PC-9 (cell line): Measurements from ENCODE around the gene LCN12. TPM values are rescaled to one million over a fixed set of nuclear protein-coding genes. Genes with fewer than 3 reads are reported as not detected.
A peak's percentile ranks its signal among the peaks of the same experiment; 100 is the strongest.

Source experiments
- BruUV-seq: library from RNA; stranded (reverse); fragments of 400-500 nt; replicated peaks from 2 replicates; lab custom pipeline; 2021; lab: Mats Ljungman, UMichigan
- CTCF ChIA-PET: fragments of 300-600 bp; sonication (Branson Sonifier 250); formaldehyde crosslinking; loops from one replicate; lab custom pipeline; 2022; ENCODE audit warnings: antibody characterized with exemption; lab: Charles Lee
- POLR2A ChIA-PET: fragments of 300-600 bp; sonication (Branson Sonifier 250); formaldehyde crosslinking; loops from one replicate; lab custom pipeline; 2022; ENCODE audit warnings: antibody characterized with exemption; ENCODE audit not compliant: unreplicated experiment; lab: Charles Lee
- DNase-seq, 2 experiments: peaks; one replicate each; pipeline versions ENCODE4 v3.0.0 to v3.0.0-alpha.2; 2015 to 2022; ENCODE audit warnings: mixed read lengths in 1 of 2
- H2AFZ ChIP-seq: fragments of 200-600 bp; sonication (generic); 2 replicates; pipeline ENCODE4 v1.8.1; 2017; ENCODE audit warnings: antibody characterized with exemption
- H3F3A ChIP-seq: fragments of 200-600 bp; sonication (generic); 2 replicates; pipeline ENCODE4 v1.8.1; 2017; ENCODE audit warnings: antibody characterized with exemption, mild to moderate bottlenecking, low read depth; ENCODE audit not compliant: insufficient read depth
- H3K27ac ChIP-seq: fragments of 200-600 bp; sonication (generic); 2 replicates; pipeline ENCODE4 v1.6.1; 2016; ENCODE audit warnings: mixed run types
- H3K27me3 ChIP-seq: fragments of 200-600 bp; sonication (generic); 2 replicates; pipeline ENCODE4 v1.6.1; 2016; ENCODE audit warnings: low read depth, mixed run types; ENCODE audit not compliant: insufficient read depth
- H3K36me3 ChIP-seq: fragments of 200-600 bp; sonication (generic); 2 replicates; pipeline ENCODE4 v1.6.1; 2016; ENCODE audit warnings: low read depth, mixed run types
- H3K4me1 ChIP-seq: fragments of 200-600 bp; sonication (generic); replicated peaks from 2 replicates; pipeline ENCODE4 v1.6.1; 2016; ENCODE audit warnings: mixed run types; ENCODE audit not compliant: insufficient read depth
- H3K4me2 ChIP-seq: fragments of 200-600 bp; sonication (generic); 2 replicates; pipeline ENCODE4 v1.6.1; 2017; ENCODE audit warnings: mixed run types
- H3K4me3 ChIP-seq: fragments of 200-600 bp; sonication (generic); 2 replicates; pipeline ENCODE4 v1.6.1; 2016; ENCODE audit warnings: mixed run types
- H3K79me2 ChIP-seq: fragments of 200-600 bp; sonication (generic); 2 replicates; pipeline ENCODE4 v1.6.1; 2017; ENCODE audit warnings: low read depth, mixed run types
- H3K9me2 ChIP-seq: fragments of 200-600 bp; sonication (generic); 2 replicates; pipeline ENCODE4 v1.8.1; 2017; ENCODE audit warnings: mild to moderate bottlenecking; ENCODE audit not compliant: insufficient read depth
- H3K9me3 ChIP-seq: fragments of 200-600 bp; sonication (generic); 2 replicates; pipeline ENCODE4 v1.8.1; 2016; ENCODE audit warnings: low read depth; ENCODE audit not compliant: insufficient read depth
- H4K20me1 ChIP-seq: fragments of 200-600 bp; sonication (generic); 2 replicates; pipeline ENCODE4 v1.8.1; 2017; ENCODE audit not compliant: insufficient read depth
- CTCF ChIP-seq: fragments of 200-600 bp; sonication (generic); conservative IDR thresholded peaks from 2 replicates; pipeline ENCODE4 v1.6.1; 2017; ENCODE audit warnings: mixed run types, antibody characterized with exemption, mild to moderate bottlenecking, moderate library complexity
- EZH2 ChIP-seq: fragments of 200-600 bp; sonication (generic); IDR thresholded peaks from 2 replicates; pipeline ENCODE4 v1.8.0; 2017; ENCODE audit warnings: antibody characterized with exemption, low read depth
- intact Hi-C: fragments of 100-400 bp; cut with micrococcal nuclease; formaldehyde crosslinking; loops from one replicate; pipeline ENCODE4 v1.10.0; 2022; ENCODE audit not compliant: unreplicated experiment
- total RNA-seq: library from RNA; stranded (reverse); gene quantifications from 2 replicates; pipeline ENCODE4 v1.2.3, GENCODE V29; 2021

Gene LCN12
- total RNA-seq, 1 experiment from 2014 or later = 9.3 TPM

GRCh38 chr9:136995362-136995761, 43.3 kb downstream of the LCN12 start:
- Histone ChIP-seq H3K4me1 (peaks cover 31% of the 10 kb centered on the region), H3K9me3 (no peaks in the 10 kb centered on the region), H3K9me2 (no peaks in the 10 kb centered on the region), H3K4me2 (no peak overlapping the region), H3K27me3 (no peaks in the 10 kb centered on the region), H3K4me3 (no peak overlapping the region), H4K20me1 (no peaks in the 10 kb centered on the region; the same call in 1 of the 2 replicates), H3K79me2 (peaks cover 7% of the 10 kb centered on the region; the same call in 1 of the 2 replicates), H3K27ac (no peak overlapping the region), H3K36me3 (no peaks in the 10 kb centered on the region), H3F3A (peaks cover 35% of the 10 kb centered on the region; the same call in 1 of the 2 replicates), H2AFZ (no peak overlapping the region)
- no peak for TF ChIP-seq EZH2
- TF ChIP-seq CTCF = no peak
- intact Hi-C loops = loop anchor here (5.0 kb wide), 1 partner anchor 148 kb away; the partner anchor contains the start of gene PHPT1
- POLR2A ChIA-PET = interaction anchor here (0.7 to 1.1 kb wide), 2 partner anchors 148 to 153 kb away, joined by 7 to 10 read pairs; partner anchors contain the start of gene AJM1
- no peak for DNase-seq
- CTCF ChIA-PET = interaction anchor here (0.8 to 2.1 kb wide), 5 partner anchors 20 to 203 kb away, joined by 3 to 10 read pairs (median 3); no protein-coding TSS in a partner anchor
- no TSS peak for BruUV-seq

GRCh38 chr9:136995772-136996311, 43.8 kb downstream of the LCN12 start:
- peak in 1 of 2 experiments; percentile 45 for DNase-seq
- peaks cover 31% of the 10 kb centered on the region for H3K4me1 ChIP-seq
- BruUV-seq = TSS peak; percentile 58
- ChIA-PET POLR2A (interaction anchor here (0.5 to 1.1 kb wide), 10 partner anchors 18 to 586 kb away, joined by 3 to 10 read pairs (median 6); partner anchors contain the start of gene AJM1), CTCF (interaction anchor here (0.6 to 2.1 kb wide), 7 partner anchors 21 to 650 kb away, joined by 3 to 10 read pairs (median 4); no protein-coding TSS in a partner anchor)
- intact Hi-C loops = loop anchor here (1.0 to 5.0 kb wide), 3 partner anchors 46 to 205 kb away; partner anchors contain the start of genes PHPT1 and TMEM141
- peaks cover 30% of the 10 kb centered on the region; the same call in 1 of the 2 replicates for H3F3A ChIP-seq
- H3K36me3 ChIP-seq = no peaks in the 10 kb centered on the region
- peak overlapping the region; percentile 53; the same call in 1 of the 2 replicates for H3K4me3 ChIP-seq
- no peaks in the 10 kb centered on the region for H3K9me2 ChIP-seq
- H3K79me2 ChIP-seq = peaks cover 7% of the 10 kb centered on the region; the same call in 1 of the 2 replicates
- no peak overlapping the region for H2AFZ ChIP-seq
- no peaks in the 10 kb centered on the region for H3K27me3 ChIP-seq
- H3K9me3 ChIP-seq = no peaks in the 10 kb centered on the region
- peak overlapping the region; percentile 94 for H3K4me2 ChIP-seq
- TF ChIP-seq EZH2 (no peak), CTCF (no peak)
- H4K20me1 ChIP-seq = no peaks in the 10 kb centered on the region
- H3K27ac ChIP-seq = no peak overlapping the region

GRCh38 chr9:136996361-136997292, 44.6 kb downstream of the LCN12 start, which contains the start of gene CLIC3:
Gene CLIC3, minus strand, starts transcription at chr9:136996568. Its CDS starts 25 bp downstream, at chr9:136996543.
- peaks cover 35% of the 10 kb centered on the region for H3K4me1 ChIP-seq
- intact Hi-C loops = loop anchor here (1.0 to 5.0 kb wide), 3 partner anchors 46 to 206 kb away; partner anchors contain the start of genes PHPT1 and TMEM141

More at GRCh38 chr9:136996361-136997292, 44.6 kb downstream of the LCN12 start, which contains the start of gene CLIC3:
- no peaks in the 10 kb centered on the region for H3K9me2 ChIP-seq
- no peaks in the 10 kb centered on the region for H3K9me3 ChIP-seq
- H3K79me2 ChIP-seq = peaks cover 7% of the 10 kb centered on the region; the same call in 1 of the 2 replicates
- ChIA-PET POLR2A (interaction anchor here (0.5 to 1.1 kb wide), 10 partner anchors 18 to 587 kb away, joined by 3 to 9 read pairs (median 6); partner anchors contain the start of gene AJM1), CTCF (interaction anchor here (0.6 to 2.1 kb wide), 8 partner anchors 21 to 650 kb away, joined by 3 to 10 read pairs (median 4); no protein-coding TSS in a partner anchor)
- H3K27ac ChIP-seq = no peak within 1 kb of the TSS
- H3K27me3 ChIP-seq = no peaks in the 10 kb centered on the region
- TF ChIP-seq CTCF = no peak
- no peak for TF ChIP-seq EZH2
- no peaks in the 10 kb centered on the region for H3K36me3 ChIP-seq
- H3K4me2 ChIP-seq = peak within 1 kb of the TSS; percentile 94
- H4K20me1 ChIP-seq = no peaks in the 10 kb centered on the region
- H2AFZ ChIP-seq = peak within 1 kb of the TSS; percentile 63
- peak within 1 kb of the TSS; percentile 53 for H3K4me3 ChIP-seq
- no TSS peak for BruUV-seq
- peaks cover 22% of the 10 kb centered on the region; the same call in 1 of the 2 replicates for H3F3A ChIP-seq
- peak; percentile 60 to 95 for DNase-seq
